GM21619 (cell line): Measurements from ENCODE around the gene RNF4.
A peak's percentile ranks its signal among the peaks of the same experiment; 100 is the strongest.

Experiments
- ATAC-seq: cut with Tn5 transposase; IDR thresholded peaks from one replicate; pipeline ENCODE4 v1.9.1; 2021; ENCODE audit not compliant: unreplicated experiment

The RNF4 gene

GRCh38 chr4:2437475-2438215 is 31.3 kb upstream of the RNF4 start:
- ATAC-seq = no peak

GRCh38 chr4:2438822-2439718 is 29.8 kb upstream of the RNF4 start:
- no peak for ATAC-seq

DNA sequence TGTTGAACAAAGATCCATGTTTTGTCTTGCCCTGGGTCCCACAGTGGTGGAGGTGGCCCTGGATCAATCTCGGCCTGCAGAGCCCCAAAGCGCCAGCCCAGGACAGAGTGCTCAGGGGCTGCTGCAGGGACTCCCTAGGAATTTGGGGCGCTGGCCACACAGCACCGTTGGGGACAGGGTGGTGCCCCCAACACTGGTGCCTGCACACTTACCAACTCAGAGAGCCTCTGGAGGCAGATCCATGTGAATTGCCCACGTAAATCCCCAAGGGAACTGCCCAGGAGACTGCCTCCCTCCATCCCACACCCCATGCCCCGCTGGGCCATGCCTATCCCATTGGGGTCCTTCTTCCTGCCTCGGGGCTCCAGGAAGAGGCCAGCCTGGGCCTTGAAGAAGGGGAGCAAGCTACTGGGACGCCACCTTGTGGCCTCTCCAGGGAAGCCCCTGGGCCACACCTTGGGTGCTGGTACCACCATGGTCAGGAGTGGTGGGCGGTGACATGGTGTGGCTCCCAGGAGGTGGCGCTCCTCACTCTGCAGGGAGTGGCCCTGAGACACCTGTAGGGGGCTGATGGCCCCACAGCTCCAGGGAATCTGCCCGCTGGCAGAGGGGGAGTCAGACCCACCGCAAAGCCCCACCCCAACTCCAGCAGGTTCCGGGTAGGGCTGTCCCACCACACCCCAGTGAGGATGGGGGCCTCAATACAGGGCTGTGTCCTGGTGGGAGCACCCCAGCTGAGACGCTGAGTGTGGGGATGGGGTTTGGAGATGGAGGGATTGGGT is 27.3 kb upstream of the RNF4 start:
- ATAC-seq = peak; percentile 79

DNA sequence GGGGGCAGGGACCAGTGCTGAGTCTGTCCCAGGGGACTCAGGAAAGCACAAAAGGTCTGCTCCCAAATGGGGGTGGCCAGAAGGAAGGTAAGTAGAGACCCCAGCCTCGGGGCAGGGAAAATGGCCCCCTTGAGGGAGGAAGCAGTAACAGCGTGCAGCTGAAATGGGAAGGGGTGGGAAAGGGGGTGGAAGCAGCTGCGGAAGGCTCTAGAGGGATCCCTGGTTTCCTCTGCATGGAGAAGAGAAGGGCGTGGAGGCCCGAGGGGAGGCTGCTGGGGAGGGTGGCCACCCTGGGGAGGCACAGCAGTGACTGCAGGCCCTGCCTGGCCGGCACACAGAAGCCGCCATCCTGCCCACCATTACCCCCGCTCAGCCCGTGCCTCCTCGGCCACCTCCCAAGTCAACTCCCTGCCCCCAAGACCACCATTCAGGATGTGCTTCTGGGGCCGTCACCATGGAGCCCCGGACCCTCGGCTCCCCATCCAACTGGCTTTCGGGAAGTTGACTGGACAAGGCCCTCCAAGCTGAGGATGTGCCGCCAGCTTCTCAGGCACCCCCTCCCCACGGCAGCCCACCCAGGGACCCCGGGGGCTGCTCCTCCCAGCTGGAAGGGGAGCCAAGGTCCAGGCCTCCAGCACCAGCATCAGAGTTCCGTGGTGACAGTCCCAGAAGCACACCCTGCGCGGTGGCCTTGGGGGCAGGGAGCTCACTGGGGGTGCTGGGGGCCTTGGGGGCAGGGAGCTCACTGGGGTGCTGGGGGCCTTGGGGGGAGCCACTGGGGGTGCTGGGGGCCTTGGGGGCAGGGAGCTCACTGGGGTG is 26.5 kb upstream of the RNF4 start:
- no peak for ATAC-seq

DNA sequence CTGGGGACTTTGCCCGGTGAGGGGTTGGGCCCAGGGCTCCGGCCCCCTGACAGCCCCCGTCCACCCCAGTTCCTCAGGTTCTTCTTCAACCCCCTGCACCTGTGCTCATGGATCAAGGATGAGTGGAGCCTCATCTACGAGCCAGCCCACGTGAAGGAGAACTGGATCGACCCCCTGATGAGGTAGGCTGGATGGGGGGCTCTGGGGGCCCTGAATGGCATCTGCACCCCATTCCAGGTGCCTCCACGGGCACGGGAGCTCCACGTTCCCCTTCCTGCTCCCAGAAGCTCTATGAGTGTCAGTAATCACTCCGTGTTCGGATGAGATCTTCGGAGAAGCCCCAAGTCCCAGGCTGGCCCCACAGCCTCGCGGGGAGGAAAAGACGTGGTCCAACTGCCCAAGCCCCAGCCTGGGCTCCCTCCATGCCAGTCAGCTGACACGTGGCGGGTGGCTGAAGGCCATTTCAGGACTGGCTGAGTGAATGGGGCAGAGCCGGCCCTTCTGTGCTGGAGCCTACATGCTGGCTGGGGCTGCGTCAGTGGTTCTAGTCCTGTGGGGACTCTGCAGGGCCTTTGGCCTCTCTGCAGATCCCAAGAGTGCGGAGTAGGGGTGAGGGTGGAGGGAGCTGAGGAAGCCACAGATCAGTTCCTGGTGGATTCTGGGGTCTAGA is 25.7 kb upstream of the RNF4 start:
- no peak for ATAC-seq

DNA sequence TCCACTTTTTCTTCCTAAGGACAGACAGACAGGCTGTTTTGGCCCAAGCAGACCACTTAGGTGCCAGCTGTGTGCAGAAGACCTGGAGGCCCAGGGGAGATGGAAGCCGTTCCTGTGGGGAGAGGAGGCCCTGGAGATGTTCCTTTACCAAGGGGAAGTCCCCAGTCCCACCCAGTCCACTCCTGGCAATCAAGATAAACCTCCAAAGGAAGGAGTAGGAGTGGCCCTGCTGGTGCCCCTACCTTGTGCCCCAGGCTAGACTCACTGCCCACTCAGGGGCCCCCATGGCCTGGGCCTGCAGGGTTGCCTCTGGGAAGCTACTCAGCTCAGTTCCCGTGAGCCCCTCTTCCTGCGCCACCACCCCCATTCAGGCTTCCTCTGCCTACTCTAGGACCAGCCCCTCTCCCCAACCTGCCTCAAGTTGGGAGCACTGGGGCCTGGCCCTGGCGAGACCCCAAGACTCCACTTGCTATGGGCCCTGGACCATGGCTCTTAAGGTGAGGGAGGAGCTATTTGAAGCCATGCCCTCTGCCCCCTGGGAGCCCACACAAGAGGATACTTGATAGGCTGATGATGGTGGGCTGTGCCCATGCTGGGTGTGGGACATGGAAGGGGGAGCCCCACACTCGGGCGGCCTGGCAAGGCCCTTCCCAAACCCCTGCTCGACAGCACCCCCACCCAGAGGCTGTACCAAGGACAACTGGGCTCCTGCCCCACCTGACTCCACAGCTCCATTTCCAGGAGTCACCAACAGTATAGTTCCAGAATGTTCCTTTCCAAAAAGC is 24.8 kb upstream of the RNF4 start:
- no peak for ATAC-seq

- no peak for ATAC-seq
Measured at GRCh38 chr4:2445130-2445529, 23.8 kb upstream of the RNF4 start.

DNA sequence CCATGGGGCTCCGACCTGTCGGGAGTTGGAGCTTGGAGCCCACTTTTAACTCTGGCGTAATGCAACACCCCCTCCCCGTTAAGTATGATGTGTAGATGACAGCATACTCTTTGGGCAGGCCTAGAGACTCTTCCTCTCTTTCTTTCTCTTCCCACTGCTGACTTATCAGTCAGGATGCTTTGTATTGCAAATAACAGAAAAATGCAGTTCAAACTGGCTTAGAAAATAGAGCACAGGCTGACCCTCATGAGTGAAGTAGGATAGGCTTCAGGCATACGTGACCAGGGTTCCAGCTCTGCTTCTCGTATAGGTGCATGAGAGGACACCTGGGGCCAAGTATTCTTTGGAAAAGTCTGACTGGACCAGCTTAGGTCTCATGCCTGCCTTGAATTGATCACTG is 23.3 kb upstream of the RNF4 start:
- ATAC-seq = no peak

GRCh38 chr4:2446656-2447564 is 22.0 kb upstream of the RNF4 start:
- no peak for ATAC-seq

- ATAC-seq = no peak
Measured at GRCh38 chr4:2448589-2448988, 20.3 kb upstream of the RNF4 start.

- ATAC-seq = no peak
Measured at GRCh38 chr4:2449051-2449450, 19.9 kb upstream of the RNF4 start.

DNA sequence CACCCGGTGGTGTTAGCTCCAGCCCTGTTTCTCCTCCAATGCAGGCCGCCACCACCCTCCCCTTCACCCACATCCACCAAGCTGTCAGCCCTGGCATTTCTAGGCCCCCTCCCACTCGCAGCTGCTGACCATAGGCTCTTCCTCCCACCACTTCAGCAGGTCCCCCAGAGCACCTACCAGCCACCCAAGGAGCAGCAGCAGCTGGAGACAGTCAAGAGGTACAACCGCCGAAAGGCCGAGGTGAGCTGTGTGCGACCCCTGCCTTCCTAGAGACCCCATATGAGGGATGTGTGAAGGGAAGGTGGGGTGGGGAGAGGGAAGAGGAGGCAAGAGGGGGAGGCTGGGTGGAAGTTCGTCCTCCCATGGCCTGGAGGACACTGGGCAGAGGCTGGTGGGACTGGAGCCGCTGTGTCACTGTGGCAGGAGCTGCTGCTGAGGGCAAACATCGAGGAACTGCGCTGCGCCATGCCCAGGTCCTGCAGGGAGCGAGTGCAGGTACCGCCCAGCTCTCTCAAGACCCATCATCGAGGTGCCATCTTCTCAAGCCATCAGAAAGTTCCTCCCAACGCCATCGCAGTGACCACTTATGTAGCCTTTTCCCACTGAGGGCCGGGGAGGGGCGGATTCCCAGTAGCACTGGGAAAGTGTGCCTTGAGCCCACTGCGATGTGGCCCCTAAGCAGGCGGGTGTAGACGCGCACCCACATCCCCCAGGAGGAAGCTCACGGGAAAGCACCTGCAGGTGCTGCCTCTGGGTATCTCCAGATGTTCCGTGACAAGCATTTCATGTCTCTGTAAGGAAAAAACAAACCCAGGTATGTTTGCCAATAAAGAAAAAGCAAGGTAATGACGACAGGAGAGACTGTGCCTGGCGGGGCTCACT is 19.2 kb upstream of the RNF4 start:
- ATAC-seq = no peak

DNA sequence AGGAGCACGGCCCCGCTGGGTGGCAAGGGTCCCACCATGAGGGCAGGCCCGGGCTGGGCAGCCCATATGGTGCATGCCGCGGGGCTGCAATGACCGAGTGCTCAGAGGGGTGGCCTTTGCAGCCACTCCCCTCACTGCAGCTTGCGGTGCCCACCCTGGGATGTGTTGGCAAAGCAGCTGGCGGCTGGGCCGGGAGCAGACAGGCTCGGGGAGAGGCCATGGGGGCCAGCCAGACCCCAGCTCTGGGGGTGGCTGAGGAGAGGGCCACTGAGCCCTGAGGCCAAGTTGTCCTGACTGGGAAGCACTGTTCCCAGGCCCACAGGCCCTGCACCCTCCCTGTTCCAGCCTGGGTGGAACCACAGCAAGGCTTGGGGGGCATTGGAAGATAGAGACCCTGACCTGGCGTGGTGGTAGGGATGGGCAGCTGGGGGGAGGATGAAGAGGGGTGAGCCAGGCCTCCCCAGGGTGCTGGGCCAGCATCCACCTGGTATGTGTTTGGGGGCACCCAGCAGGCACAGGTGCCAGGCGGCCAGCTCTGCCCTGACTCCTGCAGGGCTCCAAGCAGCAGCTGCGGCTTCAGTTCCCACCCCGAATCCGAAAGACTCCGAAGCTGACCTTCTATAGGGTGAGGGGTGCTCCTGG is 18.4 kb upstream of the RNF4 start:
- no peak for ATAC-seq

GRCh38 chr4:2451036-2451520 is 17.8 kb upstream of the RNF4 start:
- no peak for ATAC-seq

GRCh38 chr4:2451821-2452785 is 16.8 kb upstream of the RNF4 start:
- no peak for ATAC-seq
